ENCODE measurements around the gene MAJIN.

Gene MAJIN

DNA sequence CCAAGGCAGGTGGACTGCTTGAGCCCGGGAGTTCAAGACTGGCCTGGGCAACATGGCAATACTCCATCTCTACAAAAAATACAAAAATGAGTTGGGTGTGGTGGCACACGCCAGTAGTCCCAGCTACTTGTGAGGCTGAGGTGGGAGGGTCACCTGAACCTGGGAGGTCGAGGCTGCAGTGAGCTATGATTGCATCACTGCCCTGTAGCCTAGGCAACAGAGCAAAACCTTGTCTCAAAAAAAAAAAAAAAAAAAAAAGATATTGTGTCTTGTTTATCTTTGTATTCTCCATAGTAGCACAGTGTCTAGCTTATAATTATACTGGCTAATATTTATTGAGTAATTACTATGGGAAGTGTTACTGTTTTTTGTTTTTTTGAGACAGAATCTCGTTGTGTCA is 20.4 kb downstream of the MAJIN start:
- no peak overlapping the region for H3K4me3 ChIP-seq (ENCODE audit: control insufficient read depth, low read depth, low read length)
- TF ChIP-seq, protein P1, sequence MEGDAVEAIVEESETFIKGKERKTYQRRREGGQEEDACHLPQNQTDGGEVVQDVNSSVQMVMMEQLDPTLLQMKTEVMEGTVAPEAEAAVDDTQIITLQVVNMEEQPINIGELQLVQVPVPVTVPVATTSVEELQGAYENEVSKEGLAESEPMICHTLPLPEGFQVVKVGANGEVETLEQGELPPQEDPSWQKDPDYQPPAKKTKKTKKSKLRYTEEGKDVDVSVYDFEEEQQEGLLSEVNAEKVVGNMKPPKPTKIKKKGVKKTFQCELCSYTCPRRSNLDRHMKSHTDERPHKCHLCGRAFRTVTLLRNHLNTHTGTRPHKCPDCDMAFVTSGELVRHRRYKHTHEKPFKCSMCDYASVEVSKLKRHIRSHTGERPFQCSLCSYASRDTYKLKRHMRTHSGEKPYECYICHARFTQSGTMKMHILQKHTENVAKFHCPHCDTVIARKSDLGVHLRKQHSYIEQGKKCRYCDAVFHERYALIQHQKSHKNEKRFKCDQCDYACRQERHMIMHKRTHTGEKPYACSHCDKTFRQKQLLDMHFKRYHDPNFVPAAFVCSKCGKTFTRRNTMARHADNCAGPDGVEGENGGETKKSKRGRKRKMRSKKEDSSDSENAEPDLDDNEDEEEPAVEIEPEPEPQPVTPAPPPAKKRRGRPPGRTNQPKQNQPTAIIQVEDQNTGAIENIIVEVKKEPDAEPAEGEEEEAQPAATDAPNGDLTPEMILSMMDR (conservative IDR thresholded peaks at IDR 0.05; ENCODE audit: control insufficient read depth, insufficient read depth, low read depth, low read length): no peak
- no peak for DNase-seq (ENCODE audit: low read depth)

DNA sequence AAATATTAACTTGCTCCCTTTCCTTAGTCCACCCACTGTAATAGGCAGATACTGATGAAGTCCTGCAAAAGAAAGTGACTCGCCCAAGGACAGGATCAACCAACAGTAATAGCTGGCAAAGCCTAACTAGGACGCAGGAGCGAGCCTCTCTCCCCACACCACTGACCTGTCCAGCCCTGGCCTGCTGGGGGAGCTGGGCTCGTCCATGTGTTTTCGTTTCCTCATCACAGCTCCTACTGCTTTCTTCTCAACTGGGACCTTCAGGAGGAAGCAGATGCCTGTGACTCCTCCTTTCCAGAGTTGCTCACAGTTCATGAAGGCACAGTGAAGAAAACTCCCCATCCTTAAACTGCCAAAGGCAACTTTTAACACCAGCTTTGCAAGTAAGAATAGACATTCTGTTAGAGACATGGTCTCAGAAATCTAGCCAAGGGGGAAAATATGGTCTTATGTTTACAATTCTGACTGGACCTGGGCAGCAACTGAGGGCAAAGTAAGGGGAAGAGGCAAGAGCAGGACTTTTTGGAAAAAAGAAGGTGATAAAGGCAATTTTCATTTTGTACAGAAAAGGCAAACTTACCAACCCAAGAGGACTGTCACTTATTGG is 24.6 kb downstream of the MAJIN start:
- TF ChIP-seq, protein P1 (conservative IDR thresholded peaks at IDR 0.05; ENCODE audit: control insufficient read depth, insufficient read depth, low read depth, low read length): no peak
- H3K4me3 ChIP-seq (ENCODE audit: control insufficient read depth, low read depth, low read length): no peak overlapping the region
- DNase-seq (ENCODE audit: low read depth): peak; percentile 28

- H3K4me3 ChIP-seq (ENCODE audit: control insufficient read depth, low read depth, low read length): no peak overlapping the region
- TF ChIP-seq, protein P1 (conservative IDR thresholded peaks at IDR 0.05; ENCODE audit: control insufficient read depth, insufficient read depth, low read depth, low read length): no peak
- DNase-seq (ENCODE audit: low read depth): no peak
These were observed 35.4 kb downstream of the MAJIN start for GRCh38 chr11:64936539-64936938.

DNA sequence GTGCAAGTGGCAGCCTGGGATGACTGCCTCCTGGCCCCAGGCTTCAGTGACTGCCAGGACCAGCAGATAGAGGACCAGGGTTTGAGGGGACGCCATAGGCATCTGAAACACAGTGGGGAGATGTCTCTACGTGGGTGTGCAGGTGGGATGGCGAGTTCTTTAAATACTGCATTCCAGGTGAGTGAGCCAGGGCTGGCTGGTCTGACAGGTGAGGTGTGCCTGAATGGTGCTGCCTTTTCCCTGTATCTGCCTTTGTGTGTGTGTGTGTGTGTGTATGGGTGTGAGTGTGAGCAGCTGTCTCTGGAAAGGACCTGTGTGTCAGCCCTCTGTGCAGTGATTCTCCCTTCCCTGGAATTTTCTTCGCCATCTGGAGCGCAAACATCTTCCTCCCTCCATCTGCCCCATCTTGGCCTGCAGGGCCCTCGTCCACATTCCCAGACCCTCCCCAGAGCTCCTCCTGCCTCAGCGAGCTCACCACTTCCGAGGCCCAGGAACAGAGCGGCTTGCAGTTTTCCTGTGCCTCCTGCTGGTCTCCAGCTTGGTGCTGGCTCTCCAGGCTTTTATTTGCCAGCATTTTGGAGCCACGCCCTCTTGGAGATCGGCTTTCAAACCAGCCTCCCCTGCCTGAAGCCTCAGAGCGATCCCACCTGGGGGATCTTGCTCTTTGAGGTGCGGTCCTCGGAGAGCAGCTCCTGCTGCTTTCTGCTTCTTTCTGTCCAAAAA is 36.4 kb downstream of the MAJIN start, which contains the start of gene GPHA2:
TSS of gene GPHA2 (minus strand) at position 535 of the 723 bp plus-strand sequence. CDS start at position 102, 433 bp downstream.
- TF ChIP-seq, protein P1 (conservative IDR thresholded peaks at IDR 0.05; ENCODE audit: control insufficient read depth, insufficient read depth, low read depth, low read length): no peak
- no peak within 1 kb of the TSS for H3K4me3 ChIP-seq (ENCODE audit: control insufficient read depth, low read depth, low read length)
- peak; percentile 11 for DNase-seq (ENCODE audit: low read depth)

- TF ChIP-seq, protein P1 (conservative IDR thresholded peaks at IDR 0.05; ENCODE audit: control insufficient read depth, insufficient read depth, low read depth, low read length): no peak
- no peak overlapping the region for H3K4me3 ChIP-seq (ENCODE audit: control insufficient read depth, low read depth, low read length)
- no peak for DNase-seq (ENCODE audit: low read depth)
These were observed 37.1 kb downstream of the MAJIN start for GRCh38 chr11:64934682-64935358.

- H3K4me3 ChIP-seq (ENCODE audit: control insufficient read depth, low read depth, low read length): no peak overlapping the region
- TF ChIP-seq, protein P1 (conservative IDR thresholded peaks at IDR 0.05; ENCODE audit: control insufficient read depth, insufficient read depth, low read depth, low read length): no peak
- no peak for DNase-seq (ENCODE audit: low read depth)
These were observed 37.8 kb downstream of the MAJIN start for GRCh38 chr11:64933935-64934681.

Data from fibroblast of mammary gland (primary cell).